ENCODE measurements around the gene HSD17B13. TPM values are rescaled to one million over a fixed set of nuclear protein-coding genes. Genes with fewer than 3 reads are reported as not detected.

Gene HSD17B13, protein sequence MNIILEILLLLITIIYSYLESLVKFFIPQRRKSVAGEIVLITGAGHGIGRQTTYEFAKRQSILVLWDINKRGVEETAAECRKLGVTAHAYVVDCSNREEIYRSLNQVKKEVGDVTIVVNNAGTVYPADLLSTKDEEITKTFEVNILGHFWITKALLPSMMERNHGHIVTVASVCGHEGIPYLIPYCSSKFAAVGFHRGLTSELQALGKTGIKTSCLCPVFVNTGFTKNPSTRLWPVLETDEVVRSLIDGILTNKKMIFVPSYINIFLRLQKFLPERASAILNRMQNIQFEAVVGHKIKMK
- 100 to 1,000 TPM in 1 of 4 donors, 10 to 100 TPM in 1, 1 to 10 TPM in 1, under 1 TPM in 1; 0.49 to 143 (median 7.6) TPM for total RNA-seq

DNA sequence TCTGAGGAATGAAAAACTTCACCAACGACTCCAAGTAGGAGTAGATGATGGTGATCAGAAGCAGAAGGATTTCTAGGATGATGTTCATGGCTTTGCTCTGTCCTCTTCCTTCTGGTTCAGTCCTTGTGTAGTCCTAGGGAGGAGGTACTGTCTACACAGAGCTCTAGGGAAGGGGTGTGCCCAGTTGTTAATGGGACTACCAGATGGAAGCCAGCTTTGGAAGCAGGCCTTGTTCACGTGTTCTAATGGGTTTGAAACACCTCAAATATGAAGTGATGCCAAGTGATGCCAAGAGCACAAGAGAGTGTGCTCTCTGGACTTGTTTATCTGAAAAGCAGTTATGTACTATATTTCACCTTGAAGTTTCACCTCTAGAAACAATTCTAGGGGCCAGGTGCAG lies at the start of gene HSD17B13:
HSD17B13 (minus strand) TSS at position 129 of the 400 bp plus-strand sequence; CDS start at position 88, 41 bp downstream.
- H3K9me3 ChIP-seq, result no peaks in the 10 kb centered on the region
- H3K27me3 ChIP-seq, result no peaks in the 10 kb centered on the region
- H3K27ac ChIP-seq, result no peak within 1 kb of the TSS
- H3K4me3 ChIP-seq, result no peak within 1 kb of the TSS
- H3K4me1 ChIP-seq, result no peaks in the 10 kb centered on the region
- no peaks in the 10 kb centered on the region for H3K36me3 ChIP-seq
- 25% methylated on average over 2 of the region's 2 CpGs for WGBS
- TF ChIP-seq POLR2A (IDR thresholded peaks at IDR 0.05), result no peak
- TF ChIP-seq, protein P1, sequence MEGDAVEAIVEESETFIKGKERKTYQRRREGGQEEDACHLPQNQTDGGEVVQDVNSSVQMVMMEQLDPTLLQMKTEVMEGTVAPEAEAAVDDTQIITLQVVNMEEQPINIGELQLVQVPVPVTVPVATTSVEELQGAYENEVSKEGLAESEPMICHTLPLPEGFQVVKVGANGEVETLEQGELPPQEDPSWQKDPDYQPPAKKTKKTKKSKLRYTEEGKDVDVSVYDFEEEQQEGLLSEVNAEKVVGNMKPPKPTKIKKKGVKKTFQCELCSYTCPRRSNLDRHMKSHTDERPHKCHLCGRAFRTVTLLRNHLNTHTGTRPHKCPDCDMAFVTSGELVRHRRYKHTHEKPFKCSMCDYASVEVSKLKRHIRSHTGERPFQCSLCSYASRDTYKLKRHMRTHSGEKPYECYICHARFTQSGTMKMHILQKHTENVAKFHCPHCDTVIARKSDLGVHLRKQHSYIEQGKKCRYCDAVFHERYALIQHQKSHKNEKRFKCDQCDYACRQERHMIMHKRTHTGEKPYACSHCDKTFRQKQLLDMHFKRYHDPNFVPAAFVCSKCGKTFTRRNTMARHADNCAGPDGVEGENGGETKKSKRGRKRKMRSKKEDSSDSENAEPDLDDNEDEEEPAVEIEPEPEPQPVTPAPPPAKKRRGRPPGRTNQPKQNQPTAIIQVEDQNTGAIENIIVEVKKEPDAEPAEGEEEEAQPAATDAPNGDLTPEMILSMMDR (IDR thresholded peaks at IDR 0.05), result no peak
- TF ChIP-seq POLR2AphosphoS5 (IDR thresholded peaks at IDR 0.05), result no peak
- TF ChIP-seq EP300 (IDR thresholded peaks at IDR 0.05), result no peak
- no peak for DNase-seq (ENCODE audit: low spot score in 2 of 2)

DNA sequence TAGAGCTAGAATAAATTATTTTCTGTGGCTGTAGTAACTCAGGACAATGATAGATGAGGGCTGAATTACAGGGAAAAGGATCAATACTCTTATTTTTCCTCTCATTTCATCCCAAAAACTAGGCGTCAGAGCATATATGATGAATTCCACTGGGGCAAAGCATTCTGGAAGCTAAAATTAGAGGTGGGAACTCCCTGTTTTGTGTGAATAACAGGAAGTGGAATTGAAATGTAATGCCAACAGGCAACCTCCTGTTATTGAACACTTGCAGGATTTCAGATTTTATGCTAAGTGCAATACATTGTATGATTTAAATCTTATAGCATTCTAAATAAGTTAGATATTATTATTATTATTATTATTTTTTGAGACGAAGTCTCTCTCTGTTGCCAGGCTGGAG lies 47.4 kb upstream of the HSD17B13 start:
- TF ChIP-seq, protein P1 (IDR thresholded peaks at IDR 0.05), result no peak
- no peak for TF ChIP-seq EP300 (IDR thresholded peaks at IDR 0.05)
- TF ChIP-seq POLR2A (IDR thresholded peaks at IDR 0.05), result no peak
- no peak for TF ChIP-seq POLR2AphosphoS5 (IDR thresholded peaks at IDR 0.05)
- DNase-seq (ENCODE audit: low spot score in 2 of 2), result no peak
- Histone ChIP-seq H3K27ac (no peak overlapping the region), H3K9me3 (no peaks in the 10 kb centered on the region), H3K4me1 (no peaks in the 10 kb centered on the region), H3K27me3 (no peaks in the 10 kb centered on the region), H3K4me3 (no peak overlapping the region), H3K36me3 (peaks cover 32% of the 10 kb centered on the region)
- WGBS, result 75% methylated on average over 2 of the region's 2 CpGs

DNA sequence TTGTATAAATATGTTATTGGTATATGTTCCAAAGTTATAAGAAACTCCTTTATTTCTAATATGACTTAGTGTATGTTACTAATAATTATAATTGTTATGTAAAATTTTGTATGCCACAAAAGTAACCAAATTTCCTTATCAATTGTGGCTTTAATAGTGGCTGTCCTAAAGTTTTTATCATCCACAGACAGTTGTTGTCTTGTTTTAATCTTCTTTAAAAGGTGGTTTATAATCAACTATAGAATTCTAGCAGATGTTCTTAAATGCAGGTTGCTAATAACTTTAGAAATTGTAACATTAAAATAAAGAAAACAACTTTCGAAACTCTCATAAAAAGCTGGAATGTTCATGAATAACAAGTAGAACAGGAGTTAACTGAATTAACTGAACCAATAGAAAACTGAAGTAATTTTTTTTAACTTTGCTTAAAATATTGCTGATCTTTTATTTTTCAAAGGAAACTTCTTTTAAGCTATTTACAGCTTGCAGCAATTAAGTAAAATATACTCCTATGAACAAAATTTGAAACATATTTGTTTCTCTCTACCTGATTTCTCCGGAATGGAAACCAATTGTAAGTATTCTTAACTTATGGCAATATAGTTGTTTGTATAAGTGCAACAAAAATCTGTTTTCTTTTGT lies 44.0 kb upstream of the HSD17B13 start:
- 95% methylated on average over 2 of the region's 2 CpGs for WGBS

DNA sequence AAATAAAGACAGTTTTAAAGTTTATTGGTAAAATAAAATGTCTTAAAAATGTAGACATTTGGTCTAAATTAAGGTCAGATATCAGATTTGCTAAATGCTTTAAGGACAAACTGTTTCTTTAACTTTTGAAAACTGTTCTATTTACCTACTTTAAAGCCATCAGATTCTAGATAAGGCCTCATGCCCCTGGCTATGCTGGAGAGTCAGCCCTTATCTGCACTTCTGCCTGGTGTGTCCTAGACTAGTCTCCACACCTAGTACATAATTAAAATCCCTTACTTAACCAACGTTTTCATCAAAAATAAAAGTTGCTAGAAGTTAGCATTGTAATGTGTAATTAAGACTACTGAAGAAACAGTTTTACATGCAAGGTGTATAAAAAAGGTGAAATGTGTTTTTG lies 42.7 kb upstream of the HSD17B13 start:
- H3K36me3 ChIP-seq, result peaks cover 29% of the 10 kb centered on the region
- H3K27ac ChIP-seq, result no peak overlapping the region
- H3K4me3 ChIP-seq, result no peak overlapping the region
- WGBS, result 46% methylated on average over 1 of the region's 1 CpG
- DNase-seq (ENCODE audit: low spot score in 2 of 2), result no peak
- H3K9me3 ChIP-seq, result no peaks in the 10 kb centered on the region
- no peaks in the 10 kb centered on the region for H3K4me1 ChIP-seq
- H3K27me3 ChIP-seq, result no peaks in the 10 kb centered on the region
- TF ChIP-seq POLR2A (IDR thresholded peaks at IDR 0.05) (no peak), POLR2AphosphoS5 (IDR thresholded peaks at IDR 0.05) (no peak), EP300 (IDR thresholded peaks at IDR 0.05) (no peak)
- TF ChIP-seq, protein P1 (IDR thresholded peaks at IDR 0.05), result no peak

More for the DNA sequence above, 44.0 kb upstream of the HSD17B13 start:
- DNase-seq (ENCODE audit: low spot score in 2 of 2), result no peak
- Histone ChIP-seq H3K27me3 (no peaks in the 10 kb centered on the region), H3K27ac (no peak overlapping the region), H3K9me3 (no peaks in the 10 kb centered on the region), H3K4me3 (no peak overlapping the region), H3K4me1 (no peaks in the 10 kb centered on the region), H3K36me3 (peaks cover 32% of the 10 kb centered on the region)
- TF ChIP-seq EP300 (IDR thresholded peaks at IDR 0.05), result no peak
- TF ChIP-seq POLR2AphosphoS5 (IDR thresholded peaks at IDR 0.05), result no peak
- TF ChIP-seq, protein P1 (IDR thresholded peaks at IDR 0.05), result no peak

DNA sequence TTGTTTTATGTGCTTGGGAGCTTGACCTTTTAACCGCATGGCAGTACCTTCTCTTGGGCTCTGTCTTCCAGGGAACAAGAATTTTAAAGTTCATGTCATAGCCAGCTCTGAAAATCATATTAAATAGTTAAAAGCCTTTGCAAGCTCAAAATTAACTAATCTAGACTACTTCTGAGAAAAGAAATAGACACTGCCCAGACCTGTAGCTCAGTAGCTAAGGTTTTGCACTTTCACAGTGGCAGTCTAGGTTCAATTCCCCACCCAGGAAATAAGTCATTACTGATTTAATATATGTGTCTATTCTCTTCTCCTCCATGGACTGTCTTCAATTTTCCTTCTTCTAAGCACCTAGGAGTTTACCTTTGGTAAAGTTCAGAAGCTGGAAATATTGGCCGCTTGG lies 40.9 kb upstream of the HSD17B13 start:
- Histone ChIP-seq H3K4me1 (no peaks in the 10 kb centered on the region), H3K9me3 (no peaks in the 10 kb centered on the region), H3K36me3 (peaks cover 29% of the 10 kb centered on the region), H3K4me3 (no peak overlapping the region), H3K27me3 (no peaks in the 10 kb centered on the region), H3K27ac (no peak overlapping the region)
- no peak for TF ChIP-seq POLR2A (IDR thresholded peaks at IDR 0.05)
- TF ChIP-seq, protein P1 (IDR thresholded peaks at IDR 0.05), result no peak
- TF ChIP-seq EP300 (IDR thresholded peaks at IDR 0.05), result no peak
- TF ChIP-seq POLR2AphosphoS5 (IDR thresholded peaks at IDR 0.05), result no peak
- WGBS, result 95% methylated on average over 2 of the region's 2 CpGs
- DNase-seq (ENCODE audit: low spot score in 2 of 2), result no peak

Data from suprapubic skin (tissue), 4 donors.